ENCODE results near the gene MRGPRF. TPM values are rescaled to one million over a fixed set of nuclear protein-coding genes. Genes with fewer than 3 reads are reported as not detected.
"Not testable (repeated sequence)": the region's sequence is repeated elsewhere in the genome, so short reads cannot be mapped to it uniquely, and the experiment has no call there.

MRGPRF gene
- total RNA-seq, 1 donor from 2014 or later = not detected

GRCh38 chr11:68990995-68991780 is 21.9 kb downstream of the MRGPRF start:
- DNase-seq (ENCODE audit: extremely low read depth, low read depth, low spot score) = no peak

GRCh38 chr11:68989936-68990606 is 23.0 kb downstream of the MRGPRF start:
- DNase-seq (ENCODE audit: extremely low read depth, low read depth, low spot score) = no peak

GRCh38 chr11:68988491-68988890 is 24.6 kb downstream of the MRGPRF start:
- DNase-seq (ENCODE audit: extremely low read depth, low read depth, low spot score) = no peak

- no peak for DNase-seq (ENCODE audit: extremely low read depth, low read depth, low spot score)
These were observed 25.8 kb downstream of the MRGPRF start for GRCh38 chr11:68987211-68987610.

- DNase-seq (ENCODE audit: extremely low read depth, low read depth, low spot score) = no peak
These were observed 29.2 kb downstream of the MRGPRF start for GRCh38 chr11:68983801-68984200.

GRCh38 chr11:68982134-68982533 is 30.9 kb downstream of the MRGPRF start:
- DNase-seq (ENCODE audit: extremely low read depth, low read depth, low spot score) = no peak

- no peak for DNase-seq (ENCODE audit: extremely low read depth, low read depth, low spot score)
These were observed 32.3 kb downstream of the MRGPRF start, which contains the start of gene MRGPRD for GRCh38 chr11:68980776-68981065. Gene MRGPRD (minus strand): TSS chr11:68980986. CDS start chr11:68980986, 0 bp downstream.

- no peak for DNase-seq (ENCODE audit: extremely low read depth, low read depth, low spot score)
These were observed 32.9 kb downstream of the MRGPRF start for GRCh38 chr11:68979931-68980775.

GRCh38 chr11:68978931-68979594 is 34.0 kb downstream of the MRGPRF start:
- DNase-seq (ENCODE audit: extremely low read depth, low read depth, low spot score) = no peak

GRCh38 chr11:68978626-68978930 is 34.5 kb downstream of the MRGPRF start:
- DNase-seq (ENCODE audit: extremely low read depth, low read depth, low spot score) = no peak

GRCh38 chr11:68977781-68978625 is 35.0 kb downstream of the MRGPRF start:
- no peak for DNase-seq (ENCODE audit: extremely low read depth, low read depth, low spot score)

GRCh38 chr11:68976563-68976962 is 36.5 kb downstream of the MRGPRF start:
- no peak for DNase-seq (ENCODE audit: extremely low read depth, low read depth, low spot score)

GRCh38 chr11:68976095-68976494 is 37.0 kb downstream of the MRGPRF start:
- DNase-seq (ENCODE audit: extremely low read depth, low read depth, low spot score) = no peak

GRCh38 chr11:68974421-68975194 is 38.4 kb downstream of the MRGPRF start:
- DNase-seq (ENCODE audit: extremely low read depth, low read depth, low spot score) = no peak

- not testable (repeated sequence) for DNase-seq (ENCODE audit: extremely low read depth, low read depth, low spot score)
These were observed 39.3 kb downstream of the MRGPRF start for GRCh38 chr11:68973706-68974105.

GRCh38 chr11:68973219-68973618 is 39.8 kb downstream of the MRGPRF start:
- DNase-seq (ENCODE audit: extremely low read depth, low read depth, low spot score) = no peak

GRCh38 chr11:68970921-68971636 is 42.0 kb downstream of the MRGPRF start:
- DNase-seq (ENCODE audit: extremely low read depth, low read depth, low spot score) = no peak

GRCh38 chr11:68969386-68969785 is 43.7 kb downstream of the MRGPRF start:
- DNase-seq (ENCODE audit: extremely low read depth, low read depth, low spot score) = no peak
